ENCODE measurements around the gene AIMP2. TPM values are rescaled to one million over a fixed set of nuclear protein-coding genes. Genes with fewer than 3 reads are reported as not detected.

The AIMP2 gene
- total and polyA plus RNA-seq, 2 of the 8 experiments (the other 6 are each of a cell fraction or from before 2014, with no cell fraction given): 85.6 to 99.0 TPM

DNA sequence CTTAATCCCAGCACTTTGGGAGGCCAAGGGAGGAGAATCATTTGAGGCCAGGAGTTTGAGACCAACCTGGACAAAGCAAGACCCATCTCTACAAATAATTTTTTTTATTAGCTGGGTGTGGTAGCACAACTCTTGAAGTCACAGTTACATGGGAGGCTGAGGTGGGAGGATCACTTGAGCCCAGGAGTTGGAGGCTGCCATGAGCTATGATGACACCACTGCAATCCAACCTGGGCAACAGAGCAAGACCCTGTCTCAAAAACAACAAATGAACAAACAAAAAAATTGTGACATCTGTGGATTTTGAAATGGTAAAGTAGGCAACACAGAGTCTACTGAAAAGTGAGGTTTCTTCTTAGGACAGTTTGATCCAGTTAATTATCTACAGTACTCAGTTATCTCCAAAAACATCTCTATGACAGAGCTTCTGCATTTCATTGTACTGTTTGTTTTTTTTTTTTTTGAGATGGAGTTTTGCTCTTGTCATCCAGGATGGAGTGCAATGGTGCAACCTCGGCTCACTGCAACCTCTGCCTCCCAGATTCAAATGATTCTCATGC lies 18.8 kb downstream of the AIMP2 start (continued):
- TF ChIP-seq RAD21 (IDR thresholded peaks at IDR 0.05 in 1 of 2, conservative IDR thresholded peaks at IDR 0.05 in 1 of 2; ENCODE audit: low read depth in 2 of 2, low read length in 2 of 2): no peak
- no peak for TF ChIP-seq JUND (IDR thresholded peaks at IDR 0.05; ENCODE audit: low read length)
- TF ChIP-seq, protein P1, sequence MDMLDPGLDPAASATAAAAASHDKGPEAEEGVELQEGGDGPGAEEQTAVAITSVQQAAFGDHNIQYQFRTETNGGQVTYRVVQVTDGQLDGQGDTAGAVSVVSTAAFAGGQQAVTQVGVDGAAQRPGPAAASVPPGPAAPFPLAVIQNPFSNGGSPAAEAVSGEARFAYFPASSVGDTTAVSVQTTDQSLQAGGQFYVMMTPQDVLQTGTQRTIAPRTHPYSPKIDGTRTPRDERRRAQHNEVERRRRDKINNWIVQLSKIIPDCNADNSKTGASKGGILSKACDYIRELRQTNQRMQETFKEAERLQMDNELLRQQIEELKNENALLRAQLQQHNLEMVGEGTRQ (IDR thresholded peaks at IDR 0.05; ENCODE audit: low read length): no peak
- TF ChIP-seq SIX5 (IDR thresholded peaks at IDR 0.05; ENCODE audit: low read depth, low read length): no peak
- no peak for TF ChIP-seq GABPA (IDR thresholded peaks at IDR 0.05; ENCODE audit: borderline replicate concordance, insufficient read depth, low read length)
- TF ChIP-seq SP1 (IDR thresholded peaks at IDR 0.05; ENCODE audit: low read depth, low read length): no peak

All from H1 (cell line).